HepG2 (cell line): ENCODE results near the gene TBC1D22A. TPM values are rescaled to one million over a fixed set of nuclear protein-coding genes. Genes with fewer than 3 reads are reported as not detected.
A peak's percentile ranks its signal among the peaks of the same experiment; 100 is the strongest.

ENCODE experiments used
- FOXA3 ChIP-seq: IDR thresholded peaks from 2 replicates; pipeline ENCODE4 v1.6.1; 2016; ENCODE audit warnings: missing genetic modification reagents, missing compliant biosample characterization
- HOXA3 ChIP-seq: sonication (generic); formaldehyde crosslinking; IDR thresholded peaks from 2 replicates; pipeline ENCODE4 v1.5.0; 2020; ENCODE audit warnings: missing genetic modification reagents
- ISX ChIP-seq: sonication (generic); formaldehyde crosslinking; conservative IDR thresholded peaks from 2 replicates; pipeline ENCODE4 v1.5.0; 2020; ENCODE audit warnings: missing genetic modification reagents
- KLF15 ChIP-seq: sonication (generic); formaldehyde crosslinking; IDR thresholded peaks from 2 replicates; pipeline ENCODE4 v1.8.1; 2023; ENCODE audit warnings: borderline replicate concordance, mild to moderate bottlenecking, inconsistent platforms, missing genetic modification reagents, mixed read lengths
- RBM22 ChIP-seq: fragments of 200-400 bp; formaldehyde crosslinking; optimal IDR thresholded peaks from 2 replicates; pipeline ENCODE3; 2017; ENCODE audit warnings: mild to moderate bottlenecking, low read length, moderate library complexity
- STAG1 ChIP-seq: sonication (generic); formaldehyde crosslinking; IDR thresholded peaks from 2 replicates; pipeline ENCODE4 v1.4.0; 2020; ENCODE audit warnings: missing genetic modification reagents
- ZBTB21 ChIP-seq: sonication (generic); formaldehyde crosslinking; IDR thresholded peaks from 2 replicates; pipeline ENCODE4 v1.4.0; 2020; ENCODE audit warnings: missing genetic modification reagents
- ZFY ChIP-seq: sonication (generic); formaldehyde crosslinking; IDR thresholded peaks from 2 replicates; pipeline ENCODE4 v1.4.0; 2020; ENCODE audit warnings: missing genetic modification reagents
- ZNF263 ChIP-seq: sonication (generic); formaldehyde crosslinking; IDR thresholded peaks from 2 replicates; pipeline ENCODE4 v1.4.0; 2020; ENCODE audit warnings: missing genetic modification reagents
- ZNF747 ChIP-seq: sonication (generic); formaldehyde crosslinking; IDR thresholded peaks from 2 replicates; pipeline ENCODE4 v1.8.1; 2023; ENCODE audit warnings: missing genetic modification reagents, mild to moderate bottlenecking, borderline replicate concordance
- polyA plus RNA-seq, 8 experiments: library from polyadenylated mRNA; depleted of rRNA in 3 of 8; stranded (reverse) in 7 of 8; unstranded in 1 of 8; fragments of >200 nt; fragmentation: Illumina TruSeq in 4 of 8; extraction: Trizol in 4 of 8; gene quantifications; 2 replicates each; pipeline versions ENCODE4 v1.2.1 to v1.2.3, GENCODE V29; 2011 to 2016; ENCODE audit warnings: low read depth in 4 of 8, missing spikeins in 1 of 8, mixed read lengths in 1 of 8; ENCODE audit not compliant: insufficient read depth in 1 of 8
- total RNA-seq, 5 experiments: library from RNA; depleted of rRNA; stranded (reverse); fragments of >200 nt; fragmentation: Illumina TruSeq; extraction: Trizol; gene quantifications; 2 replicates each; pipeline ENCODE4 v1.2.3, GENCODE V29; 2016; ENCODE audit warnings: low read depth in 1 of 5
- TF ChIP-seq, protein P1 (sequence below): IDR thresholded peaks from 2 replicates; pipeline ENCODE4 v1.6.1; 2016
- TF ChIP-seq, protein P2 (sequence below): sonication (generic); formaldehyde crosslinking; IDR thresholded peaks from 2 replicates; pipeline ENCODE4 v1.8.0; 2022; ENCODE audit warnings: mild to moderate bottlenecking, missing genetic modification reagents
- TF ChIP-seq, protein P3 (sequence below): sonication (generic); formaldehyde crosslinking; IDR thresholded peaks from 2 replicates; pipeline ENCODE4 v1.4.0; 2020; ENCODE audit warnings: missing genetic modification reagents, mild to moderate bottlenecking, borderline replicate concordance
- TF ChIP-seq, protein P4 (sequence below): sonication (generic); formaldehyde crosslinking; IDR thresholded peaks from 2 replicates; pipeline ENCODE4 v1.5.0; 2020; ENCODE audit warnings: missing genetic modification reagents
- TF ChIP-seq, protein P5 (sequence below): IDR thresholded peaks from 2 replicates; pipeline ENCODE4 v1.6.1; 2012; ENCODE audit warnings: low read length, improper control_type of control experiment

The TBC1D22A gene
- total and polyA plus RNA-seq, 2 of the 13 experiments (the other 11 are each of a cell fraction or from before 2014, with no cell fraction given): 17.3 to 18.0 TPM

DNA sequence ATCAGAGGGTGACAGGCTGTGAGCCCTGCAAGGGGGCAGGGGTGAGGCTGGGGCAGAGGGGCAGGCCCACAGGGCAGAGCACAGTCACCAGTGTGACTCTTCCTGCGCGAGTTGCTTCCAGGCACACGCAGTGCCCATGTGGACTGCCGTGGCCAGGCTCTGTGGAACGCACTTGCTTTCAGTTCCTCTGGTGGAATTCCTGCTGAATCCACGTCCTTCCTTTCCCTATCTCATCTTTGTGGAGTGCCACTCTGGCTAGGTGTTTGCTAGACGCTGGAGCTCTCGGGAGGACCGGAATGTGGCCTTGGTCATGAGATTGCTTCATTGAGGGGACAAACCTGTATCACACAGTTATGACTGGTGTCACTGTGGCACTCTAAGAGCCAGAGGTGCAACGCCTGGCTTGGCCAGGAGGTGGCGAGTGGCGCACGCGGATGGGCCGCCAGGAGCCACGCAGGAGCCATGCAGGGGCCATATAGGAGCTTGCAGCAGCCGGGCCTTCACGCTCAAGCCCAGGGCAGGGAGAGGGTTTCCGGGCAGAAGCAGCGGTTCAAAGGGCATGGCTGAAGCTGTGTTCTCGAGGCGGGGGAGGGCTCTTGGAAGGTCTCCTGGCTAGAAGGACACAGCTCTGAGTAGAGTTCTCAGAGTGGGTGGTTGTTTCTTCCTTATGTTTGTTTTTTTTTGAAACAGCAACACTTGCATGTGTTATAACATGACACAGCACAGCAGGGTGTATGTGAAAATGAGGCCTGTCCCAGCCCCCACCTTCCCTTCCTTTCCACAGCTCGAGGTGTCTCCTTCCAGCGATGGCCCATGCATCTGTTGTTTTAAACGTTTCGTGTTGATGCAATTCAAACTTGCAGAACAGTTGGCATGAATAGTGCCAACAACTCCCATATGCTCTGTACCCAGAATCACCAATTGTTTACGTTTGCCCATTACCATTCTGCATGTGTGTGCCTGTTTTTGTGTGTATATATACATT is 36.2 kb downstream of the TBC1D22A start (continued):
- TF ChIP-seq, protein P1, sequence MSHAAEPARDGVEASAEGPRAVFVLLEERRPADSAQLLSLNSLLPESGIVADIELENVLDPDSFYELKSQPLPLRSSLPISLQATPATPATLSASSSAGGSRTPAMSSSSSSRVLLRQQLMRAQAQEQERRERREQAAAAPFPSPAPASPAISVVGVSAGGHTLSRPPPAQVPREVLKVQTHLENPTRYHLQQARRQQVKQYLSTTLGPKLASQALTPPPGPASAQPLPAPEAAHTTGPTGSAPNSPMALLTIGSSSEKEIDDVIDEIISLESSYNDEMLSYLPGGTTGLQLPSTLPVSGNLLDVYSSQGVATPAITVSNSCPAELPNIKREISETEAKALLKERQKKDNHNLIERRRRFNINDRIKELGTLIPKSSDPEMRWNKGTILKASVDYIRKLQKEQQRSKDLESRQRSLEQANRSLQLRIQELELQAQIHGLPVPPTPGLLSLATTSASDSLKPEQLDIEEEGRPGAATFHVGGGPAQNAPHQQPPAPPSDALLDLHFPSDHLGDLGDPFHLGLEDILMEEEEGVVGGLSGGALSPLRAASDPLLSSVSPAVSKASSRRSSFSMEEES (CRISPR knock-in tag): peak; percentile 64
- TF ChIP-seq ZBTB21 (CRISPR knock-in tag) (no peak), ZFY (CRISPR knock-in tag) (peak; percentile 72), STAG1 (CRISPR knock-in tag) (peak; percentile 96), ISX (CRISPR knock-in tag) (no peak), ZNF263 (CRISPR knock-in tag) (peak; percentile 81), FOXA3 (peak; percentile 54), KLF15 (CRISPR knock-in tag) (no peak), RBM22 (peak; percentile 53), HOXA3 (CRISPR knock-in tag) (peak; percentile 81), ZNF747 (CRISPR knock-in tag) (peak; percentile 75; the same call in 1 of the 2 replicates)
- TF ChIP-seq, protein P2, sequence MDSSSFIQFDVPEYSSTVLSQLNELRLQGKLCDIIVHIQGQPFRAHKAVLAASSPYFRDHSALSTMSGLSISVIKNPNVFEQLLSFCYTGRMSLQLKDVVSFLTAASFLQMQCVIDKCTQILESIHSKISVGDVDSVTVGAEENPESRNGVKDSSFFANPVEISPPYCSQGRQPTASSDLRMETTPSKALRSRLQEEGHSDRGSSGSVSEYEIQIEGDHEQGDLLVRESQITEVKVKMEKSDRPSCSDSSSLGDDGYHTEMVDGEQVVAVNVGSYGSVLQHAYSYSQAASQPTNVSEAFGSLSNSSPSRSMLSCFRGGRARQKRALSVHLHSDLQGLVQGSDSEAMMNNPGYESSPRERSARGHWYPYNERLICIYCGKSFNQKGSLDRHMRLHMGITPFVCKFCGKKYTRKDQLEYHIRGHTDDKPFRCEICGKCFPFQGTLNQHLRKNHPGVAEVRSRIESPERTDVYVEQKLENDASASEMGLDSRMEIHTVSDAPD (CRISPR knock-in tag): peak; percentile 73; the same call in 1 of the 2 replicates
- TF ChIP-seq, protein P3, sequence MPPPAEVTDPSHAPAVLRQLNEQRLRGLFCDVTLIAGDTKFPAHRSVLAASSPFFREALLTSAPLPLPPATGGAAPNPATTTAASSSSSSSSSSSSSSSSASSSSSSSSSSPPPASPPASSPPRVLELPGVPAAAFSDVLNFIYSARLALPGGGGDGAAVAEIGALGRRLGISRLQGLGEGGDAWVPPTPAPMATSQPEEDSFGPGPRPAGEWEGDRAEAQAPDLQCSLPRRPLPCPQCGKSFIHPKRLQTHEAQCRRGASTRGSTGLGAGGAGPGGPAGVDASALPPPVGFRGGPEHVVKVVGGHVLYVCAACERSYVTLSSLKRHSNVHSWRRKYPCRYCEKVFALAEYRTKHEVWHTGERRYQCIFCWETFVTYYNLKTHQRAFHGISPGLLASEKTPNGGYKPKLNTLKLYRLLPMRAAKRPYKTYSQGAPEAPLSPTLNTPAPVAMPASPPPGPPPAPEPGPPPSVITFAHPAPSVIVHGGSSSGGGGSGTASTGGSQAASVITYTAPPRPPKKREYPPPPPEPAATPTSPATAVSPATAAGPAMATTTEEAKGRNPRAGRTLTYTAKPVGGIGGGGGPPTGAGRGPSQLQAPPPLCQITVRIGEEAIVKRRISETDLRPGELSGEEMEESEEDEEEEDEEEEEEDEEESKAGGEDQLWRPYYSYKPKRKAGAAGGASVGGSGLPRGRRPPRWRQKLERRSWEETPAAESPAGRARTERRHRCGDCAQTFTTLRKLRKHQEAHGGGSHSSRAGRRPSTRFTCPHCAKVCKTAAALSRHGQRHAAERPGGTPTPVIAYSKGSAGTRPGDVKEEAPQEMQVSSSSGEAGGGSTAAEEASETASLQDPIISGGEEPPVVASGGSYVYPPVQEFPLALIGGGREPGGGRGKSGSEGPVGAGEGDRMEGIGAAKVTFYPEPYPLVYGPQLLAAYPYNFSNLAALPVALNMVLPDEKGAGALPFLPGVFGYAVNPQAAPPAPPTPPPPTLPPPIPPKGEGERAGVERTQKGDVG (CRISPR knock-in tag): peak; percentile 79; the same call in 1 of the 2 replicates
- TF ChIP-seq, protein P4, sequence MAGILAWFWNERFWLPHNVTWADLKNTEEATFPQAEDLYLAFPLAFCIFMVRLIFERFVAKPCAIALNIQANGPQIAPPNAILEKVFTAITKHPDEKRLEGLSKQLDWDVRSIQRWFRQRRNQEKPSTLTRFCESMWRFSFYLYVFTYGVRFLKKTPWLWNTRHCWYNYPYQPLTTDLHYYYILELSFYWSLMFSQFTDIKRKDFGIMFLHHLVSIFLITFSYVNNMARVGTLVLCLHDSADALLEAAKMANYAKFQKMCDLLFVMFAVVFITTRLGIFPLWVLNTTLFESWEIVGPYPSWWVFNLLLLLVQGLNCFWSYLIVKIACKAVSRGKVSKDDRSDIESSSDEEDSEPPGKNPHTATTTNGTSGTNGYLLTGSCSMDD (CRISPR knock-in tag): no peak
- TF ChIP-seq, protein P5, sequence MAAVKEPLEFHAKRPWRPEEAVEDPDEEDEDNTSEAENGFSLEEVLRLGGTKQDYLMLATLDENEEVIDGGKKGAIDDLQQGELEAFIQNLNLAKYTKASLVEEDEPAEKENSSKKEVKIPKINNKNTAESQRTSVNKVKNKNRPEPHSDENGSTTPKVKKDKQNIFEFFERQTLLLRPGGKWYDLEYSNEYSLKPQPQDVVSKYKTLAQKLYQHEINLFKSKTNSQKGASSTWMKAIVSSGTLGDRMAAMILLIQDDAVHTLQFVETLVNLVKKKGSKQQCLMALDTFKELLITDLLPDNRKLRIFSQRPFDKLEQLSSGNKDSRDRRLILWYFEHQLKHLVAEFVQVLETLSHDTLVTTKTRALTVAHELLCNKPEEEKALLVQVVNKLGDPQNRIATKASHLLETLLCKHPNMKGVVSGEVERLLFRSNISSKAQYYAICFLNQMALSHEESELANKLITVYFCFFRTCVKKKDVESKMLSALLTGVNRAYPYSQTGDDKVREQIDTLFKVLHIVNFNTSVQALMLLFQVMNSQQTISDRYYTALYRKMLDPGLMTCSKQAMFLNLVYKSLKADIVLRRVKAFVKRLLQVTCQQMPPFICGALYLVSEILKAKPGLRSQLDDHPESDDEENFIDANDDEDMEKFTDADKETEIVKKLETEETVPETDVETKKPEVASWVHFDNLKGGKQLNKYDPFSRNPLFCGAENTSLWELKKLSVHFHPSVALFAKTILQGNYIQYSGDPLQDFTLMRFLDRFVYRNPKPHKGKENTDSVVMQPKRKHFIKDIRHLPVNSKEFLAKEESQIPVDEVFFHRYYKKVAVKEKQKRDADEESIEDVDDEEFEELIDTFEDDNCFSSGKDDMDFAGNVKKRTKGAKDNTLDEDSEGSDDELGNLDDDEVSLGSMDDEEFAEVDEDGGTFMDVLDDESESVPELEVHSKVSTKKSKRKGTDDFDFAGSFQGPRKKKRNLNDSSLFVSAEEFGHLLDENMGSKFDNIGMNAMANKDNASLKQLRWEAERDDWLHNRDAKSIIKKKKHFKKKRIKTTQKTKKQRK: no peak
